Thymus (tissue), 11 donors: ENCODE measurements around the gene FAM114A1. TPM values are rescaled to one million over a fixed set of nuclear protein-coding genes. Genes with fewer than 3 reads are reported as not detected.
A peak's percentile ranks its signal among the peaks of the same experiment; 100 is the strongest.

ENCODE experiments used
- DNase-seq, 9 donors: peaks; one replicate each; pipeline ENCODE4 v3.0.0-alpha.2; 2013; ENCODE audit warnings: low spot score in 9 of 9, low read depth in 6 of 9, missing footprints in 1 of 9
- H3K27ac ChIP-seq, 2 donors: one replicate each; pipeline ENCODE4 v1.5.1; 2013; ENCODE audit warnings: control low read depth in 1 of 2, low read depth in 1 of 2, low read length in 1 of 2, mild to moderate bottlenecking in 1 of 2, moderate library complexity in 1 of 2
- H3K27me3 ChIP-seq, 2 donors: one replicate each; pipeline ENCODE4 v1.5.1; 2013; ENCODE audit warnings: low read length in 1 of 2; ENCODE audit not compliant: control insufficient read depth in 2 of 2, insufficient read depth in 1 of 2
- H3K36me3 ChIP-seq, 2 donors: one replicate each; pipeline ENCODE4 v1.5.1; 2013; ENCODE audit warnings: low read length in 1 of 2, mild to moderate bottlenecking in 1 of 2, moderate library complexity in 1 of 2; ENCODE audit not compliant: control insufficient read depth in 2 of 2, insufficient read depth in 2 of 2
- H3K4me1 ChIP-seq, 2 donors: one replicate each; pipeline ENCODE4 v1.5.1; 2013; ENCODE audit warnings: low read length in 2 of 2; ENCODE audit not compliant: control insufficient read depth in 2 of 2, insufficient read depth in 2 of 2
- H3K4me3 ChIP-seq, 2 donors: one replicate each; pipeline ENCODE4 v1.5.1; 2013; ENCODE audit warnings: low read length in 2 of 2, control low read depth in 1 of 2, mild to moderate bottlenecking in 1 of 2
- H3K9me3 ChIP-seq, 2 donors: one replicate each; pipeline ENCODE4 v1.5.1; 2013; ENCODE audit warnings: low read length in 1 of 2, mild to moderate bottlenecking in 1 of 2; ENCODE audit not compliant: control insufficient read depth in 2 of 2, insufficient read depth in 1 of 2
- WGBS: extraction: QIAGEN DNeasy Blood & Tissue Kit; methylation state at CpG from one replicate; pipeline ENCODE4 v1.1.7; 2013; 5-methylcytosine and 5-hydroxymethylcytosine counted together
- polyA plus RNA-seq: library from polyadenylated mRNA; stranded (reverse); fragments of 200-250 nt; gene quantifications from one replicate; pipeline ENCODE4 v1.2.3, GENCODE V29; 2013
- total RNA-seq: library from RNA; stranded (reverse); fragments of 120-200 nt; gene quantifications from one replicate; pipeline ENCODE4 v1.2.4, GENCODE V29; 2013
- donor health status: healthy.

Gene FAM114A1
- total and polyA plus RNA-seq, 2 donors, result 5.9 to 7.3 TPM

DNA sequence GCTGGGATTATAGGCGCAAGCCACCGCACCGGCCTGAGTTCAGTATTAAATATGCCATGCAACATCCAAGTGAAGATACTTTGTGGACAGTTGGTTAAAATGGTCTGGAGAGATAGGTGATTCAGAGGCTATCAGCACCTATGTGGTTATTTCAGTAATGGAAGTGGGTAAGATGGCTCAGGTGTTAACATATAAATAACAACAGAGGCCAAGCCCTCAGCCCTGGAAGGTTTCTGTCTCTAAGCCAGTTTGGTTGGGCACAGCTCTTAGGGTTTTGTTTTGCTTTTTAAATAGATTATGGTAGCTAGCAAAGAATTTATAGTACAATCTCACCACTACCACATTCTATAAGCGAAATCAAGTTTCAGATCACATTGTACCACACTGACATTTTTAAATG is 16.6 kb downstream of the FAM114A1 start:
- no peaks in the 10 kb centered on the region for H3K4me1 ChIP-seq
- no peaks in the 10 kb centered on the region for H3K9me3 ChIP-seq
- H3K27ac ChIP-seq, result no peak overlapping the region
- H3K27me3 ChIP-seq, result no peaks in the 10 kb centered on the region
- DNase-seq, result no peak
- 97% methylated on average over 4 of the region's 4 CpGs for WGBS
- H3K4me3 ChIP-seq, result no peak overlapping the region
- H3K36me3 ChIP-seq, result no peaks in the 10 kb centered on the region

DNA sequence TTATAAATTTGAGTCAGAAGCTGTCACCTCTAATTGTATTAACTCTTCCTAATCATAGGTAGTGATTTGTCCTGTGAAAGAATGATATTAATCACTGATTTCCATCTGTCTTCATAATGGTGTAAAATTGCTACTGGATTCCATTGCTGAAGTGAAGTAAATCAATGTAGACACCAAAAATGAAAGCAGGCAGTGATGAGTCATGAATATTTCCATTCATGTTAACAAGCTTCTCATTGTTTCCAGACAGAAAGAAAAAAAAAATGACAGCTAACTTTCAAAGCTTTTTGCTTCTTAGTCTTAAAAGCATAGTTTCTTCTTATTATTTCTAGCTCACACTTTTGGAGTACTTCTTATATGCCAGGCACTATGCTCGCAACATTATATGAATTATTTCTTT is 21.5 kb downstream of the FAM114A1 start:
- peak overlapping the region in 1 of 2 donors; percentile 38 for H3K27ac ChIP-seq
- no peak overlapping the region for H3K4me3 ChIP-seq
- WGBS, result 86% methylated on average over 1 of the region's 1 CpG
- no peaks in the 10 kb centered on the region for H3K27me3 ChIP-seq
- DNase-seq, result peak in 2 of 9 donors; percentile 27 to 43
- H3K36me3 ChIP-seq, result no peaks in the 10 kb centered on the region
- no peaks in the 10 kb centered on the region for H3K9me3 ChIP-seq
- H3K4me1 ChIP-seq, result no peaks in the 10 kb centered on the region

DNA sequence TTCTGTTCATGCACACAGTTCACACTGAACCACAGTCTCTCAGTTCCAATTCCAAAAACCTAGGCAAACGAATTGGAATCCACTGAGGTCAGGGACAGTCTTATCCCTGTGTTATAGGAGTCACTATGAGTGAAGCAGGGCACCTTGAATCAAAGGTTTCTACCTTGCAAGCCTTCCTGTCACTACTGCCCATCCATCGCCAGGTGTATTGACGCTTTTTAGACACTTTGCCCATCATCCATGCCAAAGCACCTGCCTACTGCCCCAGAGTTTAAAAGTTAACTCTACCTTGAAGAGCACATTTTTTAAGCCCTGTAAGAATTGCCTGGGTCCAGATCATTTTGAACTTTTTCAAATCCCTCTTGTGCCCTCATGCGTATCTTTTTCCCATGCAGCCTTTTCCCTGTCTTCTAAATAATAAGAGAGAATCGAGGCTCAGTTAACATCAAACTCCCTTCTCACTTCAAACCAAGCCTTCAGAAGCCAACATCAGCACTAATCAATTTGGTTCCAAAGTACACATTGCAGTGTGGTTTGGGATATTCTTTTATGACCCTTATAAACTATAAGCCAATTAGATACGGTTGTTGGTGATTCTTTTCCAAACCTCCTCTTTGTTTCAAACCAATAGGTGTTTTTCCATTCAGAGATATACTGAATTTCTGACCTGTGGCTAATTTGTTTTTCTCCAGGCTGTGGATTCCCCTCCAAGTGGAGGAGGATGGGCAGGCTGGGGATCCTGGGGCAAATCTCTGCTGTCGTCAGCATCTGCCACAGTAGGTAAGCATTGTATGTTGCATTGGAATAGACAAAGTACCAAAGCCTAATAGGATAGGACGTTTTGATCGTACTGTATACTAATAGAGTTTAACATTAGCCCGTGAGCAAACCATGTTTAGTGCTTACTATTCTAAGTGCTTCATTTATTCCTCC is 23.7 kb downstream of the FAM114A1 start:
- Histone ChIP-seq H3K9me3 (no peaks in the 10 kb centered on the region), H3K4me3 (no peak overlapping the region), H3K27ac (no peak overlapping the region), H3K36me3 (no peaks in the 10 kb centered on the region), H3K4me1 (no peaks in the 10 kb centered on the region), H3K27me3 (no peaks in the 10 kb centered on the region)
- DNase-seq, result no peak
- WGBS, result 95% methylated on average over 10 of the region's 10 CpGs

DNA sequence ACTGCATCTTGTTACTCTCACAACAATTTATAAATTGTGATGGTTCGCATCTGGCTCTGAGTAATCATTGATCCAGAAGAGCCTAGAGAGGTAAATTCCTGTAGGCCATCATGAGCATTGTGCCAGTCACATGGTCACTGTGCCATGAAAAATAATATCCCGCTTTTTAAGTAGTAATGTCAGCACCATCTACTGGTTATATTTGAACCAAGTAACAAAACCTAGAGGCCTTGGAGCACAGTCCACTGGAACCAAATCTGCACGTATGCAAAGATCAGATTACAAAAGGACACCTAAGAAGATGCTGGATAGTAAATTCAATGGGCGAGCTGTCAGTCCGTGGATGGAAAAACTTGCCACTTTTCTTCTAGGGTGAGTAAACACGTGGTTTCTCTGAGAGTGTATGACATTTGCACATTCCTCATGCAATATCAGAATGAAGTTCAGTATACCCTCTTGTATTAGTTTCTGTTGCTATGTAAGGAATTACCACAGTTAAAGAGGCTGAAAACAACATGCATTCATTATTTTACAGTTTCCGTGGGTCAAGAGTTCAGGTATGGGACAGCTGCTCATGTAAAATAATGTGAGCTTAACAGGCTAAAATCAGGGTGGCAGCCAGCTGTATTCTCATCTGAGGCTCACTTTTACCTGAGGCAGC is 26.8 kb downstream of the FAM114A1 start:
- no peak overlapping the region for H3K4me3 ChIP-seq
- no peaks in the 10 kb centered on the region for H3K36me3 ChIP-seq
- DNase-seq, result no peak
- no peaks in the 10 kb centered on the region for H3K9me3 ChIP-seq
- WGBS, result 93% methylated on average over 7 of the region's 7 CpGs
- no peaks in the 10 kb centered on the region for H3K27me3 ChIP-seq
- H3K27ac ChIP-seq, result no peak overlapping the region
- H3K4me1 ChIP-seq, result no peaks in the 10 kb centered on the region

DNA sequence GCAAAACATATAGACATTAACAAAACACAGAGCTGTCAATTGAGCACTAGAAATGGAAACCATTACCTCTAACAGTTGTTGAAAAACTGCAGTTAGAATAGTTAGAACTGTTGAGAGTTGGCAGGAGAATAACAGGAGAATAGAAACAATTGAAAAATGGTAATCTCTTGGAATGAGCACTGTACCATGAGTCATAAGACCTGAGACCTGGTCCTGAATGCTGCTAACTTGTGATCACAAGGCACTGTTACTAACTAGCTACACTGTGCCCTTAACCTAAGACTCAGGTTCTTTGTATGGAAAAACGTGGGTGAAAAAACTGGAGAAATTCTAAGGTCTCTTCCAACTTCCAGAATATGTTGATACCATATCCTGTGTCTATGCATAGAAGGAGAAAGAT is 29.3 kb downstream of the FAM114A1 start:
- DNase-seq, result no peak
- Histone ChIP-seq H3K27ac (no peak overlapping the region), H3K4me3 (no peak overlapping the region), H3K36me3 (no peaks in the 10 kb centered on the region), H3K27me3 (no peaks in the 10 kb centered on the region), H3K4me1 (no peaks in the 10 kb centered on the region), H3K9me3 (no peaks in the 10 kb centered on the region)
- WGBS, result 96% methylated on average over 1 of the region's 1 CpG

DNA sequence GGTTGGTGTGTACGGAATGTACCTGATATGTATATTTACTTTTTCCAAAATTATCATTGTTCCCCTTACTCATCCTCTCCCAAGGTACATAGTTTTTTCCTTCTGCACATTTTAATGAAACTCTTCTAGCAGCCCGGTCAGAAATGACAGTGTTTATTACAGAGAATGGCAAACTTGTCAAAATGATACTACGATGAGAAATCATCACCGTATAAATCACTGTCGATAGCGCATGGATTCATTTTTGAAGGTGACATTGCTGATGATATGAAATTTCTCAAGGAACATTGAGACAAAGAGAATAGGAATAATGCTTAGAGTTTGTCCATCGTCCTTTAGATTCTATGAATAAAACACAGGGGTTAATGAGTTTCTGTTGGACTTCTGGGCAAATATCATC is 30.6 kb downstream of the FAM114A1 start:
- WGBS, result 93% methylated on average over 7 of the region's 7 CpGs
- H3K4me1 ChIP-seq, result no peaks in the 10 kb centered on the region
- no peaks in the 10 kb centered on the region for H3K27me3 ChIP-seq
- no peak overlapping the region for H3K27ac ChIP-seq
- H3K36me3 ChIP-seq, result no peaks in the 10 kb centered on the region
- H3K9me3 ChIP-seq, result no peaks in the 10 kb centered on the region
- DNase-seq, result no peak
- H3K4me3 ChIP-seq, result no peak overlapping the region

DNA sequence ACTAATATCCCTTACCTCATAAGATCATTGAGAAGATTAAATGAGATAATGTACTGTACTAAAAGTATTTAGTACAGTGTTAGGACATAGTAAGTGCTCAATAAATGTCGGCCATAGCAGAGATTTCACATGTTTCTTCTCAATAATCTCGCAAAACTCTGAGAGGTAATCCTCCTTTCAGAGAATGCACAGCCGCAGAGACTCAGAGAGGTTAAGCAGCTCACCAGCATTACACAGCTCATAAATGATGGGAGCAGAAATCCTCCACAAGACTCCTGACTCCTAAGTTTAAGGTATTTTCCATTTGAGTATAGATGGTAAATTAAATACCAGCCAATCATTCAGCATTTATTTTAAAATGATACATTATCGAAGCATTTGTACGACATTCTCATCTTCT is 34.6 kb downstream of the FAM114A1 start:
- H3K4me3 ChIP-seq, result no peak overlapping the region
- H3K27me3 ChIP-seq, result no peaks in the 10 kb centered on the region
- H3K27ac ChIP-seq, result no peak overlapping the region
- H3K9me3 ChIP-seq, result no peaks in the 10 kb centered on the region
- H3K4me1 ChIP-seq, result peaks cover 0 to 6% of the 10 kb centered on the region in 2 donors
- DNase-seq, result no peak
- WGBS, result 95% methylated on average over 5 of the region's 5 CpGs
- no peaks in the 10 kb centered on the region for H3K36me3 ChIP-seq

DNA sequence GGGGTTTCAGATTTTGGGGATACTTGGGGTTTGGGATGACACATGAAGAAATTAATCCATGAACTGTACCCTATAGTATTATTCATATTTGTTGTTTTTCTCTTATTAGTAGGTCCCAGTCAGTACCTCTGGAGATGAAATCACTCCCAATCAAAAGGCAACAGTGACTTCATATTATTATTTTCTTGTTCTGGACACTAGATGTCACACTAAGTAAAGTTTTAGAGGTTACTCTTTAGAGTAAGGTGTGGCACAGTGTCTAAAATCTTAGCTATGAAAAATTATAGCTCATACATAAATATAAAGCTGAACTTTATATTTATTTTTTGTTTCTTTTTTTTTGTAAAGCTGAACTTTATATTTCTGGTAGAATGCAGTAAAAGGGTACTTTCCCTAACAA is 35.1 kb downstream of the FAM114A1 start:
- Histone ChIP-seq H3K4me1 (peaks cover 0 to 6% of the 10 kb centered on the region in 2 donors), H3K36me3 (no peaks in the 10 kb centered on the region), H3K4me3 (no peak overlapping the region), H3K27ac (no peak overlapping the region), H3K27me3 (no peaks in the 10 kb centered on the region), H3K9me3 (no peaks in the 10 kb centered on the region)
- peak in 6 of 9 donors; percentile 6 to 62 (median 21) for DNase-seq

DNA sequence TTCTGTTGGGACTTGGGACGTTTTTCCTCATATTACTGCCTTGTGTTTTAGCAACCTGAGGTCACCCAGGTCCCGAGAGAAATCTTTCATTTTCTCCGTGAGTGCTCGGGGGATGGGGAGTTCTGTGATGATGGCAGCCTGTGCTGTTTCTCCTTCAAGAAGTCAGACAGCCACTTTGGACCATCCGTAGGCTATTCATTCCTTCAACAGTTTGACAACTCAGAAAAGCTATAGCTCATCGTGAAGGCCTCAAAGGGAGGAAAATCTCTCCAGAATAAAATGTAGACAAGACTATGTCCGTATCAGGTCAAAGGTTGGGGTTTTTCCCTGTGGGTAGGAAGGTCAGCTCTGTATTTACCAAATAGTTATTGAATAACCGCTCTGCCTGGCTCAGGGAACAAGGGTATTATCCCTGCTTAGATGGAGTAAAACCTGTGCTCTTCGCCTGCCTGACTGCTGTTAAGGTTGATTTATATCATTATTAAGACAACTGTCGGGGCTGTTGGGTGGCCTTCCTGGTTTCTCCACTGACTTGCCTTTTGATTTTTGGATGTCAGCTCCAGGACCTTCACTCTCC is 36.6 kb downstream of the FAM114A1 start:
- peaks cover 0 to 6% of the 10 kb centered on the region in 2 donors for H3K4me1 ChIP-seq
- no peaks in the 10 kb centered on the region for H3K36me3 ChIP-seq
- no peak for DNase-seq
- no peaks in the 10 kb centered on the region for H3K27me3 ChIP-seq
- H3K27ac ChIP-seq, result no peak overlapping the region
- H3K4me3 ChIP-seq, result no peak overlapping the region
- 95% methylated on average over 10 of the region's 10 CpGs for WGBS
- H3K9me3 ChIP-seq, result no peaks in the 10 kb centered on the region
